ENCODE results near the gene EHMT1. TPM values are rescaled to one million over a fixed set of nuclear protein-coding genes. Genes with fewer than 3 reads are reported as not detected.

The EHMT1 gene
- total RNA-seq, 4 donors from 2014 or later: 77.1 to 149 (median 86.6) TPM

Other genes starting within 250 kb of the EHMT1 start
- gene EXD3, start 195.8 kb upstream of the EHMT1 start, total RNA-seq: 10 to 100 TPM in 3 of 4 donors, 1 to 10 TPM in 1; 7.3 to 54.0 (median 16.4) TPM
- 1 to 10 TPM; 2.2 to 7.6 (median 4.0) TPM for gene NOXA1, start 195.6 kb upstream of the EHMT1 start, total RNA-seq
- not detected for gene ENTPD8, start 177.6 kb upstream of the EHMT1 start, total RNA-seq
- gene NSMF, start 159.7 kb upstream of the EHMT1 start, total RNA-seq: 10 to 100 TPM; 36.1 to 48.1 (median 39.8) TPM
- gene PNPLA7, start 68.6 kb upstream of the EHMT1 start, total RNA-seq: 10 to 100 TPM; 12.2 to 97.0 (median 33.3) TPM
- gene MRPL41, start 67.1 kb upstream of the EHMT1 start, total RNA-seq: 10 to 100 TPM; 44.1 to 70.0 (median 55.3) TPM
- 10 to 100 TPM; 26.8 to 64.8 (median 34.1) TPM for gene DPH7, start 40.1 kb upstream of the EHMT1 start, total RNA-seq
- gene ZMYND19, start 28.5 kb upstream of the EHMT1 start, total RNA-seq: 10 to 100 TPM; 19.2 to 39.4 (median 28.3) TPM
- gene ARRDC1, start 13.3 kb upstream of the EHMT1 start, total RNA-seq: 100 to 1,000 TPM in 1 of 4 donors, 10 to 100 TPM in 3; 79.2 to 143 (median 85.8) TPM